CD1c-positive myeloid dendritic cell (primary cell): ENCODE measurements around the gene FERD3L.

Experiments used
- DNase-seq: peaks from one replicate; pipeline ENCODE4 v3.0.0-alpha.2; 2016; ENCODE audit errors: extremely low spot score

FERD3L gene

DNA sequence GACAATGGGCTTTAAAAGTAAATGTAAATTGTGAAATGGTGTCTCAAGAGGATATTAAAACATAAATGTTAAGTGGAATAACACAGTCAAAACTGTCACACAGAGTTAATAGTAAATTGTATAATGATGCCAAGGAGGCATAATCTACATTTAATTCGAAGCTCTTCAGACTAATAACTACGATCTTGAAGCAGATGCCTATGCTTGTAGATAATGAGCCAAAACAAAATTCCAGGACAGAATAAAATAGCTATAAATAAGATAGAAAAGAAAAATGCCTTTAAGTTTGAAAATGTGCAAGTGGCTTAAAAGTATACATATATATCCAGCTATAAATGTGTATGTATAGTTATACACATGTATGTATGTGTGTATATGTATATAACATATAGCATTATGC, 45.3 kb downstream of the FERD3L start:
- no peak for DNase-seq

DNA sequence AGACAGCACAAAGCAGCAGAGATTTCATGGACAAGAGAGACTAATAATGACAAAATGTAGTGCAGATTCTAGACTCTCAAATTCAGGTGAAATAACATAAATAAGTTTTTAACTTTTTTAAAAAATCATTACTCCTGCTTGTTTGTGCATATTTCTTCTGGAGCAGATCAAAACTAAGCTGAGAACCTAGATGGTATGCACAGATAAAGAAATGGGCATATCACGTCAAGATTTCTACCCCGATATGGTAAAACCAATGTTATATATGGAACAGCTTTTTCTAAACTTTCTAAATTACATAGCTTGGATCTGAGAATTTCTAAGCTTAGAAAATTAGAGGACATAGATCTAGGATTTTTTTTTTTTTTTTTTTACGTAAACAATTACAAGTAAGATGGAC, 46.0 kb downstream of the FERD3L start:
- DNase-seq: no peak

DNA sequence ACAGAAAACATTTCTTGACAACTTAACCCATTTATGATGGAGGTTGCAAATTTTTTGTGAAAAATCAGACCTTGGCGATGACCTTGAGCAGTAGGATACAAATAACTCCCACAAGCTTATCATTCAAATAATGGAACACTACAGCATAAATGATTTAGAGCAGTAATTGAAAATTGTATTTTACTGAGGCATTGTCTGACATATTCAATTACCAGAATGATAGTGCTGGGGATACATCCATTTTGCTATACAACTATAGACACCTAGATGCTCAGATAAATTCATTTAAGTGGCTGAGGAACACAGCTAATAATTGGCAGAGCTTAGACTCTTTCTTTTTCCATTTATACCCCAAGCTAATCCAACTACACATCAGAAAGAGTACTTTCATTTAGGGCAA, 46.7 kb downstream of the FERD3L start:
- no peak for DNase-seq

DNA sequence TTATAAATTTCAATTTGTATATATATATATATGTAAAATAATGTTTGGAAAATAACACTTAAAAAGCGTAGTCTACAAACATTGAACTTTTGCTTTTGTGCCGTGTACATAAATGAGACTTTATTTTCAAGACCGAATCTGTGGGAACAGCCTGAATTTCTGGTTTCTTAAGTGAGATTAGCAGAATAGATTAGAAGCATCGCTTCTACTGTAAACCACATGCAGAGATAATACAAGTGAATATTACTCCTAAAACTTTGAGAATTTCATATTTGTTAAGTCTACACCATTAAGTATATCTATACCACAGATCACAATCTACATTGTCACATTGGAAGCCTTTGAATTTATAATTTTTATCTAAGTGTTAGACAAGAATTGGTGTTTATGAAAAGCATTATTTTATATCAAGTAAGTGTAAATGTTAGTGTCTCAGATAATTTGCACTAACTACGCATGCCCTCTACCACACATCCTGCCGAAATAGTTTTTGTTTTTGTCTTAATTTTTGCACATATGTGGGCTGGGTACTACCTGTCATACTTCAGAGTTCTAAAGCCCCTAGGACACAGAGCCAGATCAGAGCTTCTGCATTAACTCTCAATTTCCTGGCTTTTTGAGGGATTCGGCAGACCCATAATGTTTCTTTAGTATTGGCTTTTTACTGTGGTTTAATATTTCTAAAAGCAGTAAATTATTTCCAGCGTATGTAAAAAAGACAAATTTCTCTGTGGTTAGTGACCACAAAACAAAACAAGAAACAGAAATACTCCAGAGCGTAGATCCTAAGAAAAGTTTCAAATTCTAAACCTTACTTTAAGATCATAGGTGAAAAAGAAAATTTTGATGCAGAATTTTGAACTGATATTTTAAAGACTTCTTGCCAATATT, 47.8 kb downstream of the FERD3L start:
- no peak for DNase-seq

DNA sequence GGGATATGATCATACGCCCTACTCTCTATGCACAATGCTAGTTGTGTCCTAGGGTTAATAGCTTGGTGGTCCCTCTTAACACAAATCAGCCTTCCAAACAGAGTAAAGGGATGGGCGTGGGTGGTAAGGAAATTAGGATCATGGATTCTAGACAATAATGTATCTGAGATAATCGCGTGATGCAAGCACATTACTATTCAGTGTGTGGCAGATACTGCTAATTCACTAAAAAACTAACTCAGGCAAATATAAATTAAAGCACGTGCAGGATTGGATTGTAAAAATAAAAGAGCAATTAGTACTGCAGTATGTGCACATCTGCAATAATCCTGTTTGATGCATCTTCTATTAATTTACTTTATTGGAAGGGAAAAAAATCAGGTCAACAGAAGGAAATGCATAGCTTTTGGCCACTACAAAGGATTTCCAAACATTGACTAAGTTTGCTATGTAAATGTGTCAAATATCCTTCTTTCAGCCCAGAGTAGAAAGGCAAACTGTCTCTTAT, 49.8 kb downstream of the FERD3L start:
- DNase-seq: no peak
